ENCODE data around the gene WDR46.

Gene WDR46

GRCh38 chr6:33313709-33314514 is 24.9 kb upstream of the WDR46 start, which contains the start of gene TAPBP:
TSS of gene TAPBP (minus strand) at chr6:33314078. CDS start at chr6:33314041, 37 bp downstream.
- DNase-seq = peak; percentile 82

GRCh38 chr6:33313105-33313708 is 24.2 kb upstream of the WDR46 start:
- peak; percentile 57 for DNase-seq

DNA sequence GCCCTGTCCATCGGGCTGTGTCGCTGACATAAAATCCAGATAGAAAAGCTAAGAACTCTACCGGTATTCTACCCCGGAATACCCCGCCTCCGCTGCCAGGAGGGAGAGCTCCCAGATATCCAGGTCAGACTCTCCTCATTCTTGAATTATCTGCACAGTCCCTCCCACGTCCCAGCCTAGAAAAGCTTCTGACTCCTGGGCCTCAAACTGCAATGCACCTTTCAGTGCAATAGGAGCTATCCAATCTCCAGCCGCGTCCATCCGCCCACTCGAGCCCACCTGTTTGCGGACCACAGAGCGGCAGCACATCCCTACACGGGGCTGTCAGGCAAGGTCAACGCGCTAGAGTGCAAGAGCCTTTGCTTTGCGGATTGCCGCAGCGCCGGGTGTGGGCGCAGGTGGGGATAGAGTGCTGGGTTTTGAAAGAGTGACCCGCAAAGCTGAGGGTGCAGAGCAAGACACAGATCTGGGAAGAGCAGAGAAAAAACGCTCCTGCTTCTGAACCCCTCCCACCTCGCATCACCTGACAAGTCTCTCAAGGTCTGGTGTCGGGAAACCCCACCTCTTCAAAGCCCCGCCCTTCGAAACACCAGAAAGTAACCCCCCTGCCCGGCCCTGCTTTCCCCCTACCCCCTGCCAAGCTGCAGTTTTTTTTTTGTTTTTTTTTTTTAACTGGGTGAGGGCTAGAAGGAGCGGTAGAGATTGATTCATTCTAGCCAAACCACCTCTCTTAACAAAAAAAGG is 23.5 kb upstream of the WDR46 start:
- DNase-seq = peak; percentile 78

DNA sequence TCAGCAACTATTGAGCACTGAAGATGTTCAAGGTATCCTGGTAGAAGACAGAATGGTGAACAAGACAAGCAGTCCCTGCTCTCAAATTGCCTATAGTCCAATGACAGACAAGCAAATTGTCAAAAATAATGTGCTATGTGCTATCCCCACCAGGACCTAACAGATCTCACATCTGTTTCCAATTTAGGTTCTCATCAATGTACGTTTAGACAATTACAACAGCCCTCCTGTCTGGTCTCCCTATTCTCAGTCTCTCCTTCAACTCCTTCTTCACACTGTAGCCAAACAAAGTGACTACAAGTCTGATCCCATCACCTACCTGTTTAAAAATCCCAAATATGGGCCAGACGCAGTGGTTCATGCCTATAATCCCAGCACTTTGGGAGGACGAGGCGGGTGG is 17.3 kb upstream of the WDR46 start:
- no peak for DNase-seq

- no peak for DNase-seq
These were observed 16.0 kb upstream of the WDR46 start for GRCh38 chr6:33305052-33305451.

DNA sequence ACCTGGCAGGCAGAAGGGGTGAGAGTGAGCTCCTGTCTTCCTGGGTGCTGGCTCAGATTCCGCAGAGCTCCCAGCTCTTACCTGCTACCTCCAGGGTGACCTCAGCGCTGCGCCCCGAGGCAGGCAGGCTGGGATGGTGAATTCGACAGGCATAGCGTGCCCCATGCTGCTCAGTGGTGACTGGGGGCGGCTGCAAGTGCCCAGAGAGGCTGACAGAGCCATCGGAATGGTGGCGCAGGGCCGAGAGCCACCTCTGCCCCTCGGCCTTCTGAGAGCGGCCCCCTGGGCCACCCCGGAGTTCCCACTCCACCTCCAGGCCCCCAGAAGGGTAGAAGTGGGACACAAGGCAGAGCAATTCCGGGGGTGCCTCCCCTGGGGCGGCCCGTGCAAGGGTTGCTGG is 15.2 kb upstream of the WDR46 start:
- no peak for DNase-seq

DNA sequence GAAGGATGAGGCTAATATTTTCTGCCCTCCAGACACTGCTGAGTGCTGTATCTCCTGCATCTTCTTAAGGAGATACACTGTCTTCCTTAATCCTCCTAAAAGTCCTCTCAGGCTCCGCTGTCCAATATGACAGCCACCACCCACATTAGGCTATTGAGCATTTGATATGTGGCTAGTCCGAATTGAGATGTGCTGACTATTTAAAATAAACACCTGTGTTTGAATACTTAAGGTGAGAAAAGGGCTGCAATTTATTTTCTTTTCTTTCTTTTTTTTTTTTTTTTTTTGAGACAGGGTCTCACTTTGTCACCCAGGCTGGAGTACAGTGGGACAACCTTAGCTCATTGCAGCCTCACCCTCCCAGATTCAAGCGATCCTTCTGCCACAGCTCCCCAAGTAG is 12.8 kb upstream of the WDR46 start:
- no peak for DNase-seq

DNA sequence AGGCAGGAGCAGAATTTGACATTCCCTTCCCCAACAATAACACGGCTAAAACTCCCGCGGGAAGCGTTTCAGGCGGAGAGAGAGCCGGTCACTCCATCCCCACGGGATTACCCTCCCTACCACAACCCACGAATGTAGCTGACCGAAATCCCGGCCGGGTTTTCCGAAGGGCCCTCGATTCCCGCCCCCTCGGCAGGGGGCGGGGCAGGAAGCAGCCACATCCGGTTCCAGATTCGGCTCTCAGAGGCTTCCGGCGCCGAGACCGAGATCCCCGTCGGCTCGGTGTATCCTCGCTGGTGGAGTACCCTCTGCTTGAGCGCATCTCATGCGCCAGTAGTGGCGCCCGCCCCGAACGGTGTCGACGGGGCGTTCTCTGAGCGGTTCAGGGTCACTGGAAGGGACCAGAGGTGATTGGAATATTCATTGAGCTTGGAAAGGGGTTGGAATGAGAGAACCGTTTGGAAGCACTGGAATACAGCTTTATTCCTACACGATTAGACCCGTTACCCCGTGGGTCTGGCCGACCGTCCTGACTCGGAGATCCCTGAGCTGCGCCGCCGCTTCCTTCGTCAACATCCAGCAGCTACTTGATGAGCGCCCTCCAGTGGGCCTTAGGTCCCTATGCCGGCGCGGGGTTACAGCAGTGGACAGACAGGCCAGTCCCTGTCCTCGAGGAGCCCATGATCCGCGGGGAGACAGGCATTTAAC is 10.4 kb upstream of the WDR46 start:
- DNase-seq = peak; percentile 94

DNA sequence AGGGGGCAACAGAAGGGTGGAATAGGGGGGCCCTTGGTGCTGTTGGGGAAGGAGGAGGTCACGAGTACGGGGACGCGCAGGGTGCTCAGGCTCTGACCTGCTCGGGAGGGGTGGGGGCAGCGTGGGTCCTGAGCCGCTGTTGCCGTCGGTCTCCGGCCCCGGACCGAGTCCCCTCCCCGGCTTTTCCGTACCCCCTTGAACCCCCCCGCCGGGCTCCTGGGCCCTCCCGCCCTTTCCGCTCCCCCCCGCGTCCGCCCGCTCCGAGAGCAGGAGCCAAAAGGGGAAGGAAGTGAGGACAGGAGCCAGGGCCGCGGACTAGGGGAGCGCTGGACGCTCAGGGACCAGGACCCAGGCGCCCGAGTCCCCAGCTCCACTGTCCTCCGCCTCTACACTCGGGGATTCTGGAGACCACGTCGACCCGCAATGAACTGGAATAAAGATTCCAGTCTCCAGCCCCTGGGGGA is 9.8 kb upstream of the WDR46 start, which contains the start of gene RGL2:
Gene RGL2, minus strand, starts transcription at position 170 of the 464 bp plus-strand sequence. CDS start 332 bp downstream, outside the sequence.
- no peak for DNase-seq

GRCh38 chr6:33297956-33298772 is 9.1 kb upstream of the WDR46 start:
- DNase-seq = peak; percentile 69

DNA sequence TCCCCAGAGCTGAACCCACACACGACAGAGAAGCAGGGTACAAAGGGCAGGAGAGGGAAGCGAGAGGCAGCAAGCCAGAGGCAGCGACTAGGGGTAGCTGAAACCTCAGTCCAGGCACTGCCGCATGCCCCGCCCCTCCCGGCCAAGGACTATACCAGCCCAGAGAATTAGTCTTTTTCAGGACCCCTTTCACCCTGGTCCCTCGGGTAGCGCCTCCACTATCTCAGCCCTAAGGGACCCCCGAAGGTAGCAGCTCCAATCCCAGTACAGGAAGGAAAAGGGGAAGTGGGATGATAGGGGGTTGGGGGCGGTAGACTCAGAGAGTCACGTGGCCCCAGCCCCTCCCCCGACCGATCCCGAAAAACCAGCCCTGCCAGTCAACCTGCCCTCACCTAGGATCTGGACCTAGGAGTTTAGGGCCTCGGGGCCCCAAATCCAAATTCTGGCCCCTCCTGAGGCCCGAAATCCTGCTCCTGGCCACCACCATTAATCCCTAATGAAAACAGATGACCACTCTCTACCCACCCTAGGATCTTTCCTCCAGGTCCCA is 8.4 kb upstream of the WDR46 start:
- DNase-seq = no peak

- no peak for DNase-seq
These were observed 7.9 kb upstream of the WDR46 start for GRCh38 chr6:33296797-33297405.

GRCh38 chr6:33295621-33296369 is 6.8 kb upstream of the WDR46 start:
- DNase-seq = no peak

GRCh38 chr6:33294086-33294823 is 5.2 kb upstream of the WDR46 start:
- no peak for DNase-seq

DNA sequence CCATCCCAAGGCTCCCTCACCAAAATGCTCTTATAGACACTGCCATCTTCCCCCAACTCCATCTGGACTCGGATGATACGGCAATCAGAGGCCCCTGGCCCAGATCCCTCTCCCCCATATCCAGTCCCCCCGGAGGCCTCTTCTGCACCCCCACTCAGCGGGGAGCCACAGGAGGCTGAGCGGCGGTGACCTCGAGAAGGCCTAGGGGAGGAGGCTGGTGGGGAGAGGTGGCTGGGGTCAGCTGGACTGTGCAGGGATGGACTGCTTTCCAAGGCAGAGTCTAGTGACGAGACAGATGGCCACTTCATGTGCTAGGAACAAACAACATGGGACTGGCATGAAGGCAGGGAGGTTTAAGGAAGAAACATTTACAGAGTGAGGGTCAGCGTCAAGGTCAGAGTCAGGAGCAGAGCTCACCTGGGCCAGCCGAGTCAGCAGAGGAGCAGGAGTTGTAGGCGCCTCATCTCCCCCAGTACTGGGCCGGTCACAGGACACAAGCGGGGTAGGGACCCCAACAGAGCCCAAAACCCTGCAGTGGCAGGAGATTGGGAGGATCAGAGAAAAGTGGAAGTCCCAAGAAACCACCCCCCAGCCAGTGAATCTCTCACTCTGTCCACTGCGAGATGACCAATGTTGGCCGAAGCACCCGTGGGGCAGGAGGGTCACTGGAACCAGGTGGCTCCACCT is 4.1 kb upstream of the WDR46 start:
- no peak for DNase-seq

GRCh38 chr6:33290459-33290858 is 1.4 kb upstream of the WDR46 start:
- DNase-seq = no peak

- DNase-seq = no peak
These were observed 811 bp upstream of the WDR46 start for GRCh38 chr6:33289784-33290315.

DNA sequence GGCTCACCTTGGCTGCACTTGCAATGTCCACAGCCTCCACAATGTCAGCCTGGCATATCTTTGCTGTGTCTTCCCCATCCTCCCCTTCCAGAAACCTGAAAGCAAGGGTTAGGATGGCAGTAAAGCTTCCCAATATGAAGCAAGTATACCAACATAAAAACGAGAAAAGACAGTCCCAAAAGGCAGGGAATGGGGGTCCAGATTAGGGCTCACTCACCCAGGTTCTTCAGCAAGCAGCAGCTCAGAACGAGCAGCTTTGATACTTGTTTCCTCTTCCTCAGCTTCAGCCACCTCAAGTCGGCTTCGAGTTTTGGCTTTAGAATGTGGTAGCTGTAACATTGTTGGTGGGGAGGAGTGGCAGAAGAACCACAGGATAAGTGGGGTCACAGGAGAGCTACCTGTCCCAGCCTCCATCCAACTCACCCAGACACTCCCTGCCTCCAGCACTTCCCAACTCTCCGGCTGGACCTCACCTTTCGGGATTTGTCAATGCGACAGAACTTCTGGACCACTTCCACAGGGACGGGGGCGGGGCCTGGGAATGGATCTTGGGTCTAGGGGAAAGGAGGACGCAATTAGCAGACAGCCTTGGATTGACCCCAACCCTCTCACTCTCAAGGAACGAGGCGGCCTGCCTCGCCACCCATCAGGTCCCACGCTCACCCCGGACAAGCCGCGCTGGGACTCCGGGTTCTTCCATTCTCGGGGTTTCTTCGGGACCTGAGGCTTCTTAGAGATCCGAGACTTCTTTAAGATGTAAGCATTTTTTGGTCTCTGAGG is 708 bp downstream of the WDR46 start:
- DNase-seq = no peak
